Skeletal muscle tissue (tissue), 4 donors: ENCODE measurements around the gene KRTAP10-11. TPM values are rescaled to one million over a fixed set of nuclear protein-coding genes. Genes with fewer than 3 reads are reported as not detected.
"Not testable (repeated sequence)": the region's sequence is repeated elsewhere in the genome, so short reads cannot be mapped to it uniquely, and the experiment has no call there.

Experiments
- H3K27ac ChIP-seq: one replicate; pipeline ENCODE4 v1.7.0; 2013; ENCODE audit warnings: mild to moderate bottlenecking, low read depth, low read length, inconsistent platforms
- H3K27me3 ChIP-seq, 3 donors: one replicate each; pipeline ENCODE4 v1.7.0; 2013; ENCODE audit warnings: low read length in 3 of 3; ENCODE audit not compliant: control insufficient read depth in 3 of 3, insufficient read depth in 3 of 3
- H3K36me3 ChIP-seq, 3 donors: one replicate each; pipeline ENCODE4 v1.7.0; 2013; ENCODE audit warnings: low read length in 3 of 3; ENCODE audit not compliant: control insufficient read depth in 3 of 3, insufficient read depth in 3 of 3
- H3K4me1 ChIP-seq, 3 donors: one replicate each; pipeline ENCODE4 v1.7.0; 2013; ENCODE audit warnings: low read length in 3 of 3, mild to moderate bottlenecking in 3 of 3; ENCODE audit not compliant: control insufficient read depth in 3 of 3, insufficient read depth in 3 of 3
- H3K4me3 ChIP-seq, 3 donors: one replicate each; pipeline ENCODE4 v1.7.0; 2013; ENCODE audit warnings: low read length in 3 of 3
- H3K9ac ChIP-seq, 3 donors: one replicate each; pipeline ENCODE4 v1.7.0; 2013; ENCODE audit warnings: low read length in 3 of 3, mild to moderate bottlenecking in 3 of 3, moderate library complexity in 2 of 3, low read depth in 1 of 3
- H3K9me3 ChIP-seq, 3 donors: one replicate each; pipeline ENCODE4 v1.7.0; 2013; ENCODE audit warnings: low read length in 3 of 3; ENCODE audit not compliant: control insufficient read depth in 3 of 3
- total RNA-seq: library from RNA; depleted of rRNA; stranded (reverse); fragments of >200 nt; gene quantifications from one replicate; pipeline ENCODE4 v1.2.3, GENCODE V29; 2014
- donor health status: Osteomylitis.

The KRTAP10-11 gene
- total RNA-seq, 1 donor from 2014 or later, result not detected

- Histone ChIP-seq H3K36me3 (no peaks in the 10 kb centered on the region), H3K4me3 (no peak overlapping the region), H3K27ac (no peak overlapping the region), H3K9me3 (peaks cover 0 to 13% (median 0%) of the 10 kb centered on the region in 3 donors), H3K4me1 (no peaks in the 10 kb centered on the region), H3K9ac (no peak overlapping the region), H3K27me3 (peaks cover 8 to 31% (median 23%) of the 10 kb centered on the region in 3 donors)
Measured at GRCh38 chr21:44626262-44626661, 20.0 kb upstream of the KRTAP10-11 start.

DNA sequence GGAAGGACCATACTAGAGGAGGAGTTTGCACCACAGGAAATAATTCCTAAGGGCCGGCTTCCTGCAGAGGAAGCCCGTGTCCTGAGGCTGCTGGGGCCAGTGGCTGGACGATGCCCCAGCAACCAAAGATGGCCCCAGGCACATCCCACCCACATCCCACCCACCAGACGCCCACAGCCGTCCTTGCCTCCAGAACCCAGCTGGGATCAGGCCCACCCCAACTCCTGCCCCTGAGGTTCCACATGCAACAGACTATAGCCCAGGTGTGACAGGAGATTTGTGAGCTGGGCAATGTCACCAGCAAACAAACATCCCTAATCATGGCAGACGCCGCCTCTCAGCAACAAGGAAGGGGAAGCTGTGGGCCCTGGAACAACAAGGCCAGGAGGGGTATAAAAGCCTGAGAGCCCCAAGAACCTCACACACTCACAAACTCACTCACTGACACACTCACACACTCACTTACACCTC lies 19.5 kb upstream of the KRTAP10-11 start, which contains the start of gene KRTAP10-9:
KRTAP10-9 (plus strand) TSS at position 421 of the 471 bp plus-strand sequence. CDS start 79 bp downstream, outside the sequence.
- Histone ChIP-seq H3K4me3 (no peak within 1 kb of the TSS), H3K27me3 (peaks cover 8 to 31% (median 23%) of the 10 kb centered on the region in 3 donors), H3K27ac (no peak within 1 kb of the TSS), H3K9me3 (peaks cover 0 to 15% (median 1%) of the 10 kb centered on the region in 3 donors), H3K36me3 (no peaks in the 10 kb centered on the region), H3K9ac (no peak within 1 kb of the TSS), H3K4me1 (no peaks in the 10 kb centered on the region)

- not testable (repeated sequence) for H3K27ac ChIP-seq, H3K36me3 ChIP-seq, H3K9ac ChIP-seq, H3K4me3 ChIP-seq, H3K4me1 ChIP-seq
- Histone ChIP-seq H3K27me3 (peaks cover 8 to 31% (median 23%) of the 10 kb centered on the region in 3 donors), H3K9me3 (peaks cover 0 to 16% (median 2%) of the 10 kb centered on the region in 3 donors)
Measured at GRCh38 chr21:44627181-44627822, 18.9 kb upstream of the KRTAP10-11 start.

DNA sequence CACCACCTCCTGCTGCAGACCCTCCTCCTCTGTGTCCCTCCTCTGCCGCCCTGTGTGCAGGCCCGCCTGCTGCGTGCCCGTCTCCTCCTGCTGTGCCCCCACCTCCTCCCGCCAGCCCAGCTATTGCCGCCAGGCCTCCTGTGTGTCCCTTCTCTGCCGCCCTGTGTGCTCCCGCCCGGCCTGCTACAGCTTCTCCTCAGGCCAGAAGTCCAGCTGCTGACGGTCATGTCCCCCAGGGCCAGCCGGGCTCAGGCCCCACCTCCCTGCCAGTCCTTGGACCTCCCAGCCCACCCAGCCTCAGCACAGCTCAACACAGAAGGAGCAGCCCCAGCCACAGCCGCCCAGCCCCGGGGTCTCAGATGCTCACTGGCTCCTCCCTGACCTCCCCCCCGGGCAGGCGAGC lies 18.4 kb upstream of the KRTAP10-11 start:
- Histone ChIP-seq H3K9me3 (peaks cover 0 to 16% (median 2%) of the 10 kb centered on the region in 3 donors), H3K27me3 (peaks cover 8 to 31% (median 23%) of the 10 kb centered on the region in 3 donors)
- H3K27ac ChIP-seq, H3K36me3 ChIP-seq, H3K4me1 ChIP-seq, H3K9ac ChIP-seq, H3K4me3 ChIP-seq: not testable (repeated sequence)

GRCh38 chr21:44628707-44629391 lies 17.4 kb upstream of the KRTAP10-11 start:
- peaks cover 8 to 31% (median 23%) of the 10 kb centered on the region in 3 donors for H3K27me3 ChIP-seq
- H3K4me3 ChIP-seq, result no peak overlapping the region
- H3K36me3 ChIP-seq, result no peaks in the 10 kb centered on the region
- H3K9me3 ChIP-seq, result peaks cover 0 to 13% (median 2%) of the 10 kb centered on the region in 3 donors
- no peak overlapping the region for H3K27ac ChIP-seq
- H3K9ac ChIP-seq, result no peak overlapping the region
- H3K4me1 ChIP-seq, result no peaks in the 10 kb centered on the region

- Histone ChIP-seq H3K9me3 (peaks cover 0 to 9% (median 2%) of the 10 kb centered on the region in 3 donors), H3K27ac (no peak overlapping the region), H3K4me1 (no peaks in the 10 kb centered on the region), H3K9ac (no peak overlapping the region), H3K36me3 (no peaks in the 10 kb centered on the region), H3K4me3 (no peak overlapping the region), H3K27me3 (peaks cover 8 to 31% (median 25%) of the 10 kb centered on the region in 3 donors)
Measured at GRCh38 chr21:44630440-44630839, 15.8 kb upstream of the KRTAP10-11 start.

DNA sequence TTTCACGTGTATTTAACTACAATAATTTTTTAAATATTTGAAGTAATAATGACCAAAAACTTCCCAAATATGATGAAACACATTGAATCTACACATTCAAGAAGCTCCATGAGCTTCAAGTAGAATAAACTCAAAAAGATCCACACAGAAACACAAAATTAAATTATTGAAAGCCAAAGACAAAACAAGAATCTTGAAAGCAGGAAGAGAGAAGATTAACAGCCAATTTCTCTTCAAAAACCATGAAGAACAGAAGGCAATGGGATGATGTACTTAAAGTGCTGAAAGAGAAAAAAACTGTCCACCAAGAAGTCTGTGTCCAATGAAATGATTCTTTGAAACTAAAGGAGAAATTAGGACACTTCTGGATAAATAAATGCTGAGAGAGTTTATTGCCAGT lies 14.1 kb upstream of the KRTAP10-11 start:
- Histone ChIP-seq H3K9ac (no peak overlapping the region), H3K4me1 (no peaks in the 10 kb centered on the region), H3K27me3 (peaks cover 11 to 32% (median 27%) of the 10 kb centered on the region in 3 donors), H3K4me3 (no peak overlapping the region), H3K27ac (no peak overlapping the region), H3K36me3 (no peaks in the 10 kb centered on the region), H3K9me3 (peaks cover 0 to 9% (median 2%) of the 10 kb centered on the region in 3 donors)

GRCh38 chr21:44636209-44637017 lies 9.8 kb upstream of the KRTAP10-11 start:
- H3K9me3 ChIP-seq, result peaks cover 2 to 9% (median 2%) of the 10 kb centered on the region in 3 donors
- no peaks in the 10 kb centered on the region for H3K36me3 ChIP-seq
- H3K27me3 ChIP-seq, result peaks cover 13 to 36% (median 30%) of the 10 kb centered on the region in 3 donors
- H3K9ac ChIP-seq, result no peak overlapping the region
- no peak overlapping the region for H3K4me3 ChIP-seq
- H3K4me1 ChIP-seq, result no peaks in the 10 kb centered on the region
- no peak overlapping the region for H3K27ac ChIP-seq

DNA sequence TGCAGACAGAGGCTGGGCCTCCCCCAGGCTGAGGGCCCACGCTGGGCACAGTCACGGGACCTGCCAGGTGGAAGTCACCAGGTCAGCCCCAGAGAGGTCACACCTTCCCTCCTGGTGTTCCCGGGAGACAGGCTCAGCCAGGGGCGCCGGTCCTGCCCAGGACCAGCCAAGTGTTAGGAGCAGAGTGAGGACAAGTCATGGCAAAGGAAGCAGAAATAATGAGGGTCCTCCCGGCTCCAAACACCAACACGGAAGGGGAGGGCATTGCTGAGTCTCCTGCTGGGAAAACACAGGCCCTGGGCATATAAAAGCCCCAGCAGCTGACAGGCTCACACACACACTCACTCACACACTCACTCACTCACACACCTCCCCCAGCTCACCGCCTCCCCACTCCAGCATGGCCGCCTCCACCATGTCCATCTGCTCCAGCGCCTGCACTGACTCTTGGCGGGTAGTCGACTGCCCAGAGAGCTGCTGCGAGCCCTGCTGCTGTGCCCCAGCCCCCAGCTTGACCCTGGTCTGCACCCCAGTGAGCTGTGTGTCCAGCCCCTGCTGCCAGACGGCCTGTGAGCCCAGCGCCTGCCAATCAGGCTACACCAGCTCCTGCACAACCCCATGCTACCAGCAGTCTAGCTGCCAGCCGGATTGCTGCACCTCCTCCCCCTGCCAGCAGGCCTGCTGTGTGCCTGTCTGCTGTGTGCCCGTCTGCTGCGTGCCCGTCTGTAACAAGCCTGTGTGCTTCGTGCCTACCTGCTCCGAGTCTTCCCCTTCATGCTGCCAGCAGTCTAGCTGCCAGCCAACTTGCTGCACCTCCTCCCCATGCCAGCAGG lies 9.0 kb upstream of the KRTAP10-11 start, which contains the start of gene KRTAP10-10:
KRTAP10-10 (plus strand) TSS at position 339 of the 833 bp plus-strand sequence; CDS start at position 401, 62 bp downstream.
- peaks cover 0 to 7% (median 2%) of the 10 kb centered on the region in 3 donors for H3K9me3 ChIP-seq

More for the DNA sequence above, 9.0 kb upstream of the KRTAP10-11 start, which contains the start of gene KRTAP10-10:
- Histone ChIP-seq H3K4me3 (no peak within 1 kb of the TSS), H3K27me3 (peaks cover 13 to 36% (median 30%) of the 10 kb centered on the region in 3 donors), H3K27ac (no peak within 1 kb of the TSS), H3K36me3 (no peaks in the 10 kb centered on the region), H3K4me1 (no peaks in the 10 kb centered on the region), H3K9ac (no peak within 1 kb of the TSS)
